IMR-90 (cell line): ENCODE measurements around the gene PRAMEF7.
"Not testable (repeated sequence)": the region's sequence is repeated elsewhere in the genome, so short reads cannot be mapped to it uniquely, and the experiment has no call there.

Experiments used
- CEBPB ChIP-seq: IDR thresholded peaks from 2 replicates; pipeline ENCODE4 v1.6.1; 2012; ENCODE audit warnings: low read depth, low read length, improper control_type of control experiment
- CHD1 ChIP-seq: IDR thresholded peaks from 2 replicates; pipeline ENCODE4 v1.6.1; 2012; ENCODE audit warnings: low read depth, low read length, improper control_type of control experiment
- CTCF ChIP-seq: conservative IDR thresholded peaks from 2 replicates; pipeline ENCODE4 v1.5.1; 2012; ENCODE audit warnings: mild to moderate bottlenecking, low read depth, low read length, improper control_type of control experiment
- POLR2A ChIP-seq: IDR thresholded peaks from 2 replicates; pipeline ENCODE4 v1.6.1; 2012; ENCODE audit warnings: mild to moderate bottlenecking, low read depth, low read length
- RFX5 ChIP-seq: IDR thresholded peaks from 2 replicates; pipeline ENCODE4 v1.8.0; 2012; ENCODE audit warnings: low read depth, mild to moderate bottlenecking, low read length, moderate library complexity
- SMC3 ChIP-seq: fragments of 150-350 bp; IDR thresholded peaks from 2 replicates; pipeline ENCODE4 v1.6.1; 2016; ENCODE audit warnings: low read depth, mild to moderate bottlenecking, antibody characterized with exemption, low read length, moderate library complexity

- not testable (repeated sequence) for TF ChIP-seq CTCF, CEBPB, CHD1, POLR2A, SMC3, RFX5
These were observed 18.2 kb upstream of the PRAMEF7 start, which contains the start of gene PRAMEF10 for GRCh38 chr1:12898170-12898569.
